Left forelimb (tissue), 1 donor: Measurements from ENCODE around the gene SORCS1.

ENCODE experiments used
- DNase-seq: peaks from one replicate; pipeline ENCODE4 v3.0.0-alpha.2; 2018; ENCODE audit warnings: low spot score

The SORCS1 gene

DNA sequence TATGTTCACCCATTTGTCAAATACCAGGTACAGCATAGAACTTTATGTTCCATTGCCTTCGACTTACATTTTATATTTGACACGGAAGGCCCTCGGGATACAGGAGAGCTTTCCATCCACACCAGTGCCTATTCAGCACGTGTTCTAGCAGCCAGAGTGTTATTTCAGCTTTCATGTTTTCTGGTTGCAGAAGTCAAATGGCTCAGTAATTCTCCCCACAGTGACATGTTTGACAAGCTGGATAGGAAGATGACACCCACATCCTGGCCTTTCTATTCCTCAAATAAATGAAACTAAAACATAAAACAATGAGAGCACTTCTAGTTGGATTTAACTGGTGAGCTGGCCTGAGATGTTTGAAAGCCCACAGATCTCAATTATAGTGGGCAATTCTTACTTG is 173.4 kb downstream of the SORCS1 start:
- no peak for DNase-seq

DNA sequence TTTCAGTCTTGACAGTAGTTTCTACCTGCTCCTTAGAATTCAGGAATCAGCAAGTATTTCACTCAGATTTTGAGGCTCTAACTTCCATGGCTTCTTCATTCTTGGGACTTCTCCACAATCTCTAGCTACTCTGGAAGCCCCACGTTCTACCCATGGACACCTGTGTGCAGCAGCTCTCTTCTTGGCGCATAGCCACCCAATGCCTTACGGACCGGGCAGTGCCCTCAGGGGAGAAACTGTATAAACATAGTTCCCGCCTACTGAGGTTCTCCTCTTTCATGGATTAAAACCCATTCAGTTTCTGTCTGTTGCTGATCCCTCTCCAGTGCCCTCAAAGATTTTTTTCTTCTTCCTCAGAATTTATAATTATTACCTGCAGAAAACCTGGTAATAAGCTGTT is 177.1 kb downstream of the SORCS1 start:
- no peak for DNase-seq

DNA sequence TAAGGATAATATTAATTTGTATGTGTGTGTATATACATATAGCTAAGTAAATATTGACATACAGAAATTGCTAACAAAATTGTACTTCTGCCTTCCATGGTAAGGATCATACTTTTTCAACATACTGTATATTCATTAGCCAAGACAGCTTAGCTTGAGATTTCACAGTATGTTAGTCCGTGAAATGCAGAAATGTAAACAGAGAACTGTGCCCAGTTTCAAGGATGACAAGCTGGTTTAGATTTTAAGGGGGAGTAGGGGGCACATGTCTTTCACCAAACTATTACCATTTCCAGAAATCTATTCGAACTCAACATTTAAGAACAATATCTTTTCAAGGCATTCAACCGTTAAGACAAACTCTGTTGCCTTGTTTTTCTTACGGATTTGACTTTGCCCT is 182.2 kb downstream of the SORCS1 start:
- no peak for DNase-seq

DNA sequence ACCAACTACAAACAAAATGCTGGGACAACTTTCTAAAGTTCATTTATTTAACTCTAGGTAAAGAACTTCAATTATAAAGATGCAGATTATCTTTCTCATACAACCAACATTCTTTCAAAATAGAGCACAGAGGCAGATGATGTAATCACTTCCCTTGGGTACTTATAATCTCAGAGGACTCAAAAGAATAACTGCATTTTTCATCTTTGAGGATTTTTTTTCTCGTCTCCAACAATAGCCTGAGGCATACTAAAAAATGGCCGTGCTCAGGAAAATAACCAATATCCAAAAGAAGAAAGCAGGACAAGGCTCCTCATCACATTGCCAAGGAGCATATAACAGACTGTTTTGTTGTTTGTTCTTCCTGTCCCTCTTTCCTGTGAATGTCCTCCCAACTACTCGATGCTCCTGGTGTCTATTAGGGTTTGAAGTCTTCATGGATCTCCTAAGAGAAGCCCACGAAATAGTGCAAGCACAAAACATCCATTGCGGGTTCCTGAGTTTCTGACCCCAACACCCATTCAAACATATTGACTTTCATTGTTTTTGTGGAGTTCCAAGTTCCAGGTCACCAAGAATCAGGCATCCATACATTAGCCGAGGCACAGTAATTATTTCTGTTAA is 182.9 kb downstream of the SORCS1 start:
- DNase-seq, result no peak

DNA sequence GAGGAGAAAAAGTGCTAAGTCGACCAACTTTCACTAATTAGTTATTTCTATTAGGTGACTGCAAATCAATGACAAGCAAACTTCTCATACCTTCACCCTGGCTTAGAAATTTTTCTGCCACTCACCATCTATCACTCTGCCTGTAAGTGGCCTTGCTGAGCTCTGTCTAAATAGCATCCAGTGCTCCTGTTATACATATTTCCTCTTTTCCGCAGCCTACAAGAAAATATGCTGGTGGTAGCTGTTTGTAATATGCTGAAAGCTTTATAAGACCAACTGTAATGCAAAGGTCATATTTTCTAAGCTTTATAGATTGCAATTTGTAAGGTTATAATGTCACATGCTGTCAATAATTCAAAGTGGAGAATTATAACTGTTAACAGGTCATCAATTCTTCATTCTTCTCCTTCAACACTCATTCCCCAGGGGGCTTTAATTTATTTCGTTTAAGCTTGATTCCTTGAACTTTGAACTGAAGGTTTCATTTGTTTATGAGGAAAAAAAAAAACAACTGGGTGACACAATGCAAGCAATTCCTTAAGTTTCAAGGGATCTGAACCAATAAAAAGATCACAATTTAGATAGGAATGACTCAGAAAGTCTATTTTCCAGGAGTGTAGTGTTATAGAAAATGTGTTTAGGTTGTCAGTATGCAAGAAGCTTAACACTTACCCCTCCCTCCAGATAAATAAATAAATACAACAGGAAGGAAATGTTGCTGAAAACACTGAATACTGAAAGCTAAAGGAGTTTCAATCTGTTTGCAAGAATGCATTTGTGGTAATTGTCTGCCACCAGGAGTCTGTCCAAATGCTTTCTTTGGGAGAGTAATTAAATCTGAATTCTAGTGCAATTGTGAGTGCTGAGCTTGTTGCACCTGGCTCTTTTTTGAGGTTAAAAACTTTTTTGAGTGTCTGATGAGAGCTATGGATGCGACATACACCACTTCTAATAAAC is 183.7 kb downstream of the SORCS1 start:
- no peak for DNase-seq

DNA sequence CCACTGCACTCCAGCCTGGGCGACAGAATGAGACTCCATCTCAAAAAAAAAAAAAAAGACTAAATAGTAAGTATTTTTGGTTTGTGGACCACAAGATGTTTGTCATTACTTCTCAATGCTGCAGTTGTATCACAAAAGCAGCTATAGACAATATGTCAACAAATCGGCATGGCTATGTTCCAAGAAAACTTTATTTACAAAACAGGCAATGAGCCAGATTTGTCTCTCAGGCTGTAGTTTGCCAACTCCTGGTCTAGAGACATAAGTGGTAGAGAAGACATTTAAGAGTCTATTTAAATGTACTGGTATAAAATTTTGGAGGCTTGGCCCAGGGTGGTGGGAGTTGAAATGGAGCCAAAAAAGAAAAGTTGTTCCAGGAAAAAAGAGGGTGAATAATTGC is 185.8 kb downstream of the SORCS1 start:
- no peak for DNase-seq

DNA sequence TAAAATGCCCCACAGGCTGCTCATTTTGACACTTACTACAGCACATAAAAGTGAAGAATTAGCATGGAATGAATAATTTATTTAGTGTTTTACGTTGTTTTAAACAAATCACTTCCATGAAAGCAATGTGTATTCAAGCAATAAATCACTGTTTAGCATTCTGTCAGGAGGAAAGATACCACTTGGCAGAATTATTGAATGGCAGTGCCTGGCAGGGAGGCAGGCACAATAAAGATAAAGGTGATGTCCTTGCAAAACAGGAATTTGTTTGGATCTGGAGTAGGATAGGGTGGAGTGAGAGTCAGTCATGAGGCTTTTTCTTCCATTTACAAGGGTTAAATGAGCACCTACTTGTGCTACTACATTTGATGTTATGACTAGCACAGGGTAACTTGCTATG is 190.8 kb downstream of the SORCS1 start:
- no peak for DNase-seq

DNA sequence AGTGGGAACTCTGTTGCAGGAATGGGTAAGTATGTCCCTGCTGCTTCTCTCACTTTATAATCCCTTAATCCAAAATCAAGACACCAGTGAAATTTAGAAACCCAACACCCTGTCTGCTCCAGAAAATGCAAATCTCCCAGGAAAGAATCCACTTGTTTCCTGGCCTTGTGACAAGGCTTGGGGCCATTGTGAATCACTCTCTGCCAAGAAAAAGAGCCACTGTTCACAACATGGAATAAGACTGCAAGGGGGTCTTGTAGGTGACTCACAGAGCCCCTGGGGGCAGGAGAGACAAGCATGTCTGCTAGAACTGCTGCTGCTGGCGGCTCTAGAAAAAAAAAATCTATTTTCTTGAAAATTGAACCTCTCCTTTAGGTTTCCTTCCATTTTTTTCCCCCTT is 191.2 kb downstream of the SORCS1 start:
- DNase-seq, result no peak

DNA sequence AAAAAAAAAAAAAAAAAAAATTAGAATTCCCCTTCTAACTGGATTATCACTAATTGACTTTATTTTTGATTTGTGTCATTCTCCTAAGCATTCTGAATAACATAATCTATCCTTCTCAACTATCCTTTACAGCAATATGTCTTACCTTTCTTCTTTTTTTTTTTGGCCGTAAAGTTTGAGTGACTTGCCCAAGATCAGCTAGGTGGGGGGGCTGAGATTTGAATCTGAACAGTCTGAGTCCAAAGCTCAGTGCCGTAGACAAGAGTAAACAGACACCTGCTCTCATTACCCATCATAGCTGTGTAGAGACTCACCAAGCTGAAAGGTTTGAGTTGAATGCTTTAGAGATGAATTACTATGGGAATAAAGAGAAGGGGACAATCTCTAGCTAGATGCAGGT is 192.1 kb downstream of the SORCS1 start:
- no peak for DNase-seq

DNA sequence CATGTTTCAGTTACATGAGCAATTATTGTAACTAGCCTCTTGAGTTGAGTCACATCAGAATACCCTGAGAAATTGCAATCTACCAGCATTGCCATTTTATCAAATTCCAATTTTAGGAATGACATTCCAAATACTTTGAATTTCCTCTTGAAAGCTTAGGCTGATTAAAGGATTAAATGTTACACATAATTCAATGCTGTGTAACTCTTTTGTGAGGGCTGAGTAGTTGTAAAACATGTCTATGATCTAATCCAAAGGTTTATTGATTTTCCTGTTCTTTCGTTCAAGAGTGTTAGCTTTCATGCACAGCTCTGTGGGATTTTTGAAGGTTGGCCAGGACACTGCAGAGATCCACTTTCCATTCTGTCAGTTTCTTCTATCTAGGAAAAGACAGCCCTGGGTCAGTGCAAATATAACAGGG is 193.1 kb downstream of the SORCS1 start:
- no peak for DNase-seq

DNA sequence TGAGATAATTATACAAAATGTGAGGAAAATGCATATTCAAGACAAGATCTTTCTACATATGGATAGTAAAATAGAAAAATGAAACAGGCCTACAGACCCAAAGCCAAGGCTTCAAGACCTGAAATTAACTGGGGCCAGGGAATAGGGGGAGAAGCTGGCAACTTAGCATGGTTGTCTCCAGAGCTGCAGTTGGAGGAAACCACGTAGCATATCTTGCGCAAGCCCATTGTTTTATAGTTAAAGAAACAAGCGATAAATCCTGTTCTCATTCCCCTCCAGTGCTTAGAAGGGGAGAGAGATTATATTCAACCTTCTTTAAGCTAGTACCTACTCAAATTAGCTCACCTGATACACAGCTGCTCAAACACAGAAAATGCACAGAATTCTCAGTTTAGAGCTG is 197.1 kb downstream of the SORCS1 start:
- DNase-seq, result no peak

DNA sequence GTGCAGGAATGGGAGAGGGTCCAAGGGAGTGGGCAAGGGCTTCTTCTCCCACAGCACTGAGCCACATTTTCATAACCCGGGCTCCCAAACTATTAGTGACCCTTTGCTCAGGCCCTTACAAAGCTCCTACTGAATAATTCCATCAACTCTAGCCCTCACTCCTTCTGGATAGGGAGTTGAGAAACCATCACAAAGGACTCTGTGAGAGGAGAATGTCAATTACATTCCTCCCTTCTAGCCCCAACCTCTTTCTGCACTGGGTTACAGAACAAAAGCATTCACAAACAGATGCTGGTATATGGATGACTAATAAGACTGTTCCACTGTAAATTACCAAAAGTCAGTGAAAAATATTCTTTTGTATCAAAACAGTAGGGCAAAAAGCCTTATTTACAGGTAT is 203.7 kb downstream of the SORCS1 start:
- DNase-seq, result no peak

DNA sequence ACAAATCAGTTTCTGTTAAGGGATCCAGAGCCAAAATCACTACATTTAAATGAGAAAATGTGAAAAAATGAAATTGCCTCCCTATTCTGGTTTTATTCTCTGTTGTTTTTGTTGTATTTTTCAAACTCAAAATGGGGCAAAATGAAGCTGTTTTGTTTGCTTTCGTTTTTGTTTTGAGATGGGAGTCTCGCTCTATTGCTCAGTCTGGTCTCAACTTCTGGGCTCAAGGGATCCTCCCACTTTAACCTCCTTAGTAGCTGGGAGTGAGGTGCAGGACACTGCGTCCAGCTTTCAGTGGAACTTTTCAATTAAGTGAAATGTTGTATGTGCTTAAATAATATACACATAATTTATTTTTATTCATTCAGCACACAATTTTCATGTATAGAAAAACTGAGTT is 205.0 kb downstream of the SORCS1 start:
- no peak for DNase-seq

DNA sequence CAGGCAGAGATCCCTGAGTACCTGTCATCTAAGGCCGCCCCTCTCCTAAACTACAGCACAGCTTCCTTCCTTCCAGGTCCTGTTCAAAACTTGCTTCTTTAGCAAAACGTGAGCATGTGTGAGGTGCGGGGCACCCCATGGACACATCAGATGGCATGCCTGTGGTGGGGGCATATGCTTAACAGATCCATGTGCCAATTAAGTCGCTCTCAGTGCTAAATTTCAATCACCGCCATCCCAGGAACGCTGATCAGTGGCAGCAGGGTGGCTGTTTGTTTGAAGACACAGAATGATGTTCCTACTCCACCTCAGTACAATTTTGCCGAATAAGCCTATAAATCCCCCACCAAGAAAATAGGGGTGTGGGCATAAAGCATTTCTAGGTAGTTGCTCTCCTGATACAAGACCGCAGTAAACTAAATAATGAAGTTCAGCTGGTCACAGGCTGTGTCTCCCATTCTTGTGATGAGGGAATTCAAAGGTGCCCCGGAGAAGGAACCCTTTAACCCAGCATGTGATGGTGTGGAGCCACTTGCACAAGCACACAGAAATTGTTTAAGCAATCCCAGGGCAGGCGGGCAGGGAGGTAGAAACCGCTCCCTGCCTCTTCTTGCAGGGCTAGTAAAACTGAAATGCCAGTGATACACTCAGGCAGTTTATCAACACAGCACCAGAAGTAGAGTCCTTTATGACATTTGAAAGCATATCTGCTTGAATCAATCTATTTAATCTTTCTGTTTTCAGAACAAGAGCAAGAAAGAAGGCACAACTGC is 205.7 kb downstream of the SORCS1 start:
- DNase-seq, result no peak

DNA sequence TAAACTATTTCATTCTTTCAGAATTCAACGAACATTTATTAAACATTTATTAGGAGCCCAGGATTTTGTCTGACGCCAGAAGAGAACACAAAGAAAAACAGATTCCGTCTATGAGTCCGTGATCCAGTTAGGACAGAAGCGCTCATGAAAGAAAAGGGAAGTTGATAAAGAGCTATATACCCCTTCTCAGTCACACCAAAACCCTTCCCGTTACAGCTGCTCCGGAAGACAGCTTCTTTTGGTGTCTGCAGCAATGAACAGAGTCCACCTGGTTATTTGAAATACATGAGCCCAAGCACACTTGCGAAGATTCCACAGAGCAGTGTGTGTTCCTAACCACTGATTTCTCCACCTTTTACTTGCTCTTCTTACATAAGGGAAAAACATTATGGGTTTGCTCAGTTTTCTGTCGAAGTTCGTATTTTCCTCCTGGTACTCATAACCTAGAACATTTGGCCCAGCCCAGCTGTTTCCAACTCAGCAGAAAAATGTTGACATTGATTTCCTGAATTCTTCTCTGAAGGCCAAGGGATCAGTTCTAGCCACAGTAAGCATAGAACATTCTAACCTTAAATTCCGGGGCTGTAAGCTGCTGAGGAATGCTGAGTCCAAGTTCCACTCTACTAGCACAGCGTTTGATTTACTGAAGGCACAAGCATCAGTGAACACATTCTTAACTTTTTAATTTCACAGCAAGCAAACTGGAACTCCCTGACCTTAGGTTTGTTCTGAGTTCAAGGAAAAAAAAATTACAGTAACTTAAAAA is 206.5 kb downstream of the SORCS1 start:
- DNase-seq, result no peak

DNA sequence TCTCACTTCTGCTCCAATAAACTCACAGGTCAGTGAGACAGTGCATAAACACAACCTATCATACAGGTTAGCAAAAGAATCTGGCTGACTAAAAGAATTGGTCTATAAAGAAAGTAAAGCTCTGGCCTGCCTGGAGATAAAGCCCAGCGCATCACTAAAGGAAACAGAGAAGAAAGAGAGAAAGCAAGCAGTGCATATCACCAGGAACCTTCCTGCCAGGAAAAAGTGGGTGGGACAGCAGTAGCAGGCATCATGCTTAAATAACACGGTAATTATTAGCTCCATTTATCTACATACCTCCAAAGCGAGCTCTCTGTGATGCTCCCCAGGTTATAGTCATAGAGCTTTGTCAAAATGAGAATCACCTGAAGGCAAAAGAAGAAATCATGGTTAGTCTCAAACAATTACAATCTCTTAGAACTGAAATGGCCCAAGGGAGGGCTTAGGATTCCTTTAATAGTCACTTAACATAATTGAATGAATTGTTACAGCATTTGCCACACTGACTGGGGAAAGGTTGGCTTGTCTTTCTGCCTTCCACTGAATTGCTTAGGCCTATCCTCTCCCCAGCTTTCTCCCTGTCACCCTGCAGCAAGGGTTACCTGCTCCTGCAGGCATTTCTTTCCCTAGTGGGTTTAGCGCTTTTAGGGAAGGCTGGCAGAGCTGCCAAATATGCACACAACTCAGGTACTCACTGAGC is 208.1 kb downstream of the SORCS1 start:
- no peak for DNase-seq

DNA sequence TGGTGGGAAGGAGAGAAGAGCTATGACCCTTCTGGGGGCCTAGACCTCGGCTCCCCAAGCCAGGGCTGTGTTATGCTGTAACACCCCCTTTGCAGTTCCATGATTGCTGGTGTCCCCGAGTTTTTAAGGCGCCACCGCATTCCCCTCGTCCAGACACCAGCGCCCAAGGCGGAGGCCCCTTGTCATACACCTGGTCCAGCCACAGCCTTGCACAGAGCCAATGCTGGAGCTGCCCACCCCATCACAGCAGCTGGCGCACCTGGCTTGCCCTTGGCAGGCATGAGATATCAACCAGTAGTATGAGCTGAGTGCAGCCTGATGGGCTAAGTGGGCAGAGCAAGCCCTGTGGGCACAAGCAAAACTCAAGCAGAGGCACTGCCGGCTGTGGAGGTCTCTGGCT is 209.4 kb downstream of the SORCS1 start:
- no peak for DNase-seq

DNA sequence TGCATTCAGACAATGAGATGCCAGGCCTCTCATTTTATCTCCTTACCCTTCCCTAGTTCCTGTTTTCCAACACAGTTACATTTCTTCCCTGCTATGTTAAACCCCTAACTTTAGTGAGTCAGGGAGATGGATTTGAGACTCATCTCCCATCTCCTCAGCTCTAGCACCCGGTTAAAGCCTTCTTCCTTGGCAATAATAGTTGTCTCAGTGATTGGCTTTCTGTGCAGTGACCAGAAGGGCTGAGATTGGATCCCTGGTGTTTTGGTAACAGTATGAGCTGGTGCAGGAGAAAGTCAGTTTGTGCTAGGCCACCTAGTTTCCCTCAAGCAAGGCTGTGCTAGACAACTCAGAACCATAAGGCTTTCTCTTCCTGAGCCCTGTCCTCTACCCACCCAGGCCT is 212.5 kb downstream of the SORCS1 start:
- no peak for DNase-seq

DNA sequence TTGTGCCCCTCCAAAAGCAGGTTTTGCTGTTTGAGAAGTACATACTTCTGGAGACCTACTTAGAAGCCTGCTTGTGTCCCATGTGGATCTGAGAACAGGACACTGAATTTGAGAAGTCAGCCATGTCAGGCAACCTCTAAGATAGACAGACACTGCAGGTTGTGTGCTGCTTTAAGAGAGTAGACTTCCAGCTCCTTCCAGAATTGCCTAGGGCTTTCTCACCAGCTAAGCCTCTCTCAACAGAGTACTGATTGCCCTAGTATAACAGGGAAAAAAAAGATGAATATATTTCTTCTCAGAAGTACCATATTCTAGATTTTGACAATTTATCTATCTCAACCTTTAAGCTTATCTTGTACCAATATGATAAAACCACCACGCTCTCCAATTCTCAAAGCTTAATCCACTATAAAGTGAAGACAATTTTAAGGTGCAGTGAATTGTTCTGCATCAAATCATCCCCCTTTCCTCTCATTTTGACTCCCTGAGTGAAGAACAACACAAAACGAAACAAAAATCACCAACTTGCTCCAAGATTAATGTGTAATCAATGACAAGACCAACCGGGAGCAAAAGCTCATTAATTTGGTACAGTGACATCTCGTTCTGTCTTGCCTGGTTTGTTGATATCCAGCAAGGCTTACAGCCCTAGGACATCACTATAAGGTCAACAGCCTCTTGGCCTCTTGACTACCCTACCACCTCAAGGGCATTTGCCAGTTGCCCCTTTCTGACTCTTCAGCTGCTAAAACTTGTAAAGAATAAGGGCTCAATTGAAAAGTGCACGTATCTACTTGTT is 214.6 kb downstream of the SORCS1 start:
- no peak for DNase-seq

DNA sequence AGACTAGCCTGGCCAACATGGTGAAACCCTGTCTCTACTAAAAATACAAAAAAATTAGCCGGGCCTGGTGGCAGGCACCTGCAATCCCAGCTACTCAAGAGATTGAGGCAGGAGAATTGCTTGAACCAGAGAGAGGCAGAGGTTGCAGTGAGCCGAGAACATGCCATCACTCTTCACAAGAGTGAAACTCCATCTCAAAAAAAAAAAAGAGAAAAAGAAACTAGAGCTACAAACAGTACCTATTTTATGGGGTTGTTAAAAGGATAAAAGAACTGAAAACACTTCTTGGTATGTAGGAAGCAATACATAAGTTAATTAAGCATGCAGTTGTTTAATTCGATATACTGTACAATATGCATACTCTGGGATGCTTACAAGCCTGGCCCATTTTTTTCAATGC is 216.9 kb downstream of the SORCS1 start:
- DNase-seq, result no peak
